NCI-H1092 (cell line): ENCODE results near the gene PIK3R5.
"Not testable (repeated sequence)": the region's sequence is repeated elsewhere in the genome, so short reads cannot be mapped to it uniquely, and the experiment has no call there.

Experiments
- DNase-seq: peaks from one replicate; lab custom pipeline; 2025; lab: John Stamatoyannopoulos, UW

Gene PIK3R5

GRCh38 chr17:8984225-8984624, 18.7 kb upstream of the PIK3R5 start:
- not testable (repeated sequence) for DNase-seq

- no peak for DNase-seq
Observed at GRCh38 chr17:8981443-8981842, 15.9 kb upstream of the PIK3R5 start.

GRCh38 chr17:8979715-8980114, 14.2 kb upstream of the PIK3R5 start:
- DNase-seq, result no peak

DNA sequence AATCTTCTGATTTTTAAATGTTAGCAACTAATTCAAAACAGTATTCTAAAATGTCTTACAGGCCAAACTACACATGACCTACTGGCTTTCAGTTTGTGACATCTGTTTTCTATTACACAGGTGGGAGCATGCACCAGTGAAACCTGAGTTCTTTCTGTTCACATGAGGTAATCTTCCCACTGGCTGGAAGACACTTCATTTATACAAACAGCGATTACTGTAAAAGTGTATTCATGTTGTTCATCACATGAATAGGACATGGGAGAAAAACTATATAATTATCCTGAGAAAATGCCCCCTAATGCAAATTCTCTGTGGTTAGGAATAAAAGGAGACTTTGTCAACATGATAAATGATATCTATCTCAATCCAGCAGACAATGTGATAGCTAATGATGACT, 11.1 kb upstream of the PIK3R5 start:
- DNase-seq, result no peak

DNA sequence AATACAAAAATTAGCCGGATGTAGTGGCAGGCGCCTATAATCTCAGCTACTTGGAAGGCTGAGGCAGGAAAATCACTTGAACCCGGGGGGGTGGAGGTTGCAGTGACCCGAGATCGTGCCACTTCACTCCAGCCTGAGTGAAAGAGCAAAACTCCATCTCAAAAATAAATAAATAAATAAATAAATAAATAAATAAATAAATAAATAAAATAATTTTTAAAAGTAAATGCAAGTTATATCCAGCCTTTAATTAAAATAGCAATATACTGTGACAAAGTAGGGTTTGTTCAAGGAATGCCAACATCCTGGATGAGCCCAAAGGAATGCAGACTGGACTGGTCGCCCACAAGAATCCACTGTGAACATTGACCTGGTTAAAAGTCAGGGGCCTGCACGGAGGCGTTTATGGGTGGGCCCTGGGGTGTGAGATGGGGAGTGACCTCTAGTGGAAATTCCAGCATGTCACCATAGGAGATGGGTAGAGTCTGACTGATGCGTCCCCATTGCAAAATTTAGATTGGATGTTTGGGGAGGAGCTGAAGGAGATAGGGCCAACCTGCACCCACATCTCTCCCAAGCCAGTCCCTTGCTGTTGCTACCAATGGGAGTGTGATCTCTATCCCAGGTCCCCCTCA, 9.7 kb upstream of the PIK3R5 start:
- no peak for DNase-seq

- no peak for DNase-seq
Observed at GRCh38 chr17:8969901-8970300, 4.4 kb upstream of the PIK3R5 start.

GRCh38 chr17:8968503-8968902, 3.0 kb upstream of the PIK3R5 start:
- no peak for DNase-seq

DNA sequence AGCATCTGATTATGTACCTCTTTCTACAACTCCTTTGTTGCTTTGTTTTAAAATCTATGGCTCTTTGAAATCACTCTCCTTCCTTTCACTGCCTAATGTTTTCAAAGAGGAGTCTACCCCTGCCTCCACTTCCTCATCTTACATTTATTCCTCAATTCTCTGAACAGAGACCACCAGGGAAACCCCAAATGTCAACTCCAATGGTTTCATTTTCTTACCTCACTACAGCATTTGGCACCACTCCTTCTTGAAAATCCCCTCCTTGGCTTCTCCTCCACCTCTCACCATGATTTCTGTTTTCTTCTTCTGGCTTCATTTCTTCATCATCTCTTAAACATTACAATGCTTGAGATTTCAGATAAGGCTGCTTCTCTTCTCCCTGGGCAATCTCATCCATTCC, 2.4 kb upstream of the PIK3R5 start:
- no peak for DNase-seq

DNA sequence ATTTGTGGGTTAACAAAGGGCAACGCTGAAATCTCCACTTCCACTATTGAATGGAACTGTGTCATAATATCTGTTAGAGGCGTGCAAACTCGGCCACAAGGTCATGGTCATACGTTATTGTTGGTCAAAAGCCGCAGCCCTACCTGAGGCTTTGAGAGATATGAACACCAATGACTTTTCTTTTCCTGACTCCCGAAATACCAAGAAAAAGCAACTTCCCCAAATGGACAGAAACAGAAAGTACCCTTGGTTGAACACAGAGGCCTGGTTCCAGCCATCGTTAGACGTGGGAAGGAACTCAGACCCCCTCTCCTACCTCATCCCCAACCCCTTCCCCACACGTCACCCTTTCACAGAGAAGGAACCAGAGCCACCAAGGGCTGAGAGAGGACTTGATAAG, 1.4 kb upstream of the PIK3R5 start:
- no peak for DNase-seq

GRCh38 chr17:8964801-8965393, 610 bp downstream of the PIK3R5 start:
- DNase-seq, result no peak

DNA sequence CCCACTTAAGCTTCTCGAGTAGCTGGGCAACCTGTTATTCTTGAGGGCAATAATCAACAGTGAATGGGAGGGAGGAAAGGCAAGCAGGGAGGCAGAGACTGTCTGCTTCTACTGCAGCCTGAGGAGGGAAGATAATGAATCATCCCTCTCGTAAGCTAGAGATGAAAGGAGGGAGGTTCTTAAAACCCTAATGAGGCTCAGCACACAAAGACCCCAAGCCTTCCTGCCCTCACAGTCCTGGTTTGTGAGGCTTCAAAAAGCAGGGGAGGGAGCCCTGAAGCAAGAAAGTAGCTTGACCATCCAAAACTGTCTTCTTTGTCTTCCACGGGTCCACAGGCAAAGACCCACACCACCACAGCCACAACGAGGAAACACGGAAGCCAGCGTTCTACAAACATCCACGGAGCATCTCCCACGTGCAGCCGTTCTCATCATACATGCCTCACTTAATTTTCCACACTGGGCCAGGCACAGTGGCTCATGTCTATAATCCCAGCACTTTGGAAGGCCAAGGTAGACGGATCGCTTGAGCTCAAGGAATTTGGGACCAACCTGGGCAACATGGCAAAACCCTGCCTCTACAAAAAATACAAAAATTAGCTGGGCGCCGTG, 1.8 kb downstream of the PIK3R5 start:
- DNase-seq, result no peak

DNA sequence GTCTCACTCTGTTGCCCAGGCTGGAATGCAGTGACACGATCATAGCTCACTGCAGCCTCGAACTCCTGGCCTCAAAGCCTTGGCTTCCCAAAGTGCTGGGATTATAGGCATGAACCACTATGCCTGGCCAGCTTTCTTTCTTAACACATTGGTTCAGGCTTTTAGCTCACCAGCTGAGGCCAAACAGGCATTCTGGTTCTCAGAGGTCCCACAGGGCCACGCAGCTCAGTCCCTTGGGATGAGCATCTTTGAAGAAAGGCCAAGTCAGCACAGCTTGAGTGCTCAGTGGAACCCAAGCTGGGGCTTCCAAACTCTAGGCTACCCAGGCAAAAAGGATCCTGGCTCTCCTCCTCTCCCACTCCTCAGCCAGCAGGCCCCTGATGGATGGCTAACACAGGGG, 2.5 kb downstream of the PIK3R5 start:
- DNase-seq, result no peak

DNA sequence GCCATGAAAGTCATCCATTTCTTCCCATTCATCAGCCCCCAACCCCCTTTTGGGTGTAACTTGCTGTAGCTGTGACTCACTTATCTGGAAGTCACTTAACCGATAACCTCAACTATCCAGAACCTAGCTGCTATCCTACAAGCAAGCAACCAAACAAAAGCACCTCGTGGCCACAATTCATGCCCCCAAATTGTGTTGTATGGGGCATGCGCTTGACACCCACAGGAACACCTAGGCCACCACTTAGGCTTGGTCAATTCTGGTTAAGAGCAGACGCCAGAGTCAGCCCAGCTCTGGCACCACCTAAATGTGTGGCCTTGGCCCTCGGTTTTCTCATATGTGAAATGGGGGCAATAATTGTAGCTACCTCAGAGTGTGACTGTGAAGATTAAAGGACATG, 3.7 kb downstream of the PIK3R5 start:
- no peak for DNase-seq

DNA sequence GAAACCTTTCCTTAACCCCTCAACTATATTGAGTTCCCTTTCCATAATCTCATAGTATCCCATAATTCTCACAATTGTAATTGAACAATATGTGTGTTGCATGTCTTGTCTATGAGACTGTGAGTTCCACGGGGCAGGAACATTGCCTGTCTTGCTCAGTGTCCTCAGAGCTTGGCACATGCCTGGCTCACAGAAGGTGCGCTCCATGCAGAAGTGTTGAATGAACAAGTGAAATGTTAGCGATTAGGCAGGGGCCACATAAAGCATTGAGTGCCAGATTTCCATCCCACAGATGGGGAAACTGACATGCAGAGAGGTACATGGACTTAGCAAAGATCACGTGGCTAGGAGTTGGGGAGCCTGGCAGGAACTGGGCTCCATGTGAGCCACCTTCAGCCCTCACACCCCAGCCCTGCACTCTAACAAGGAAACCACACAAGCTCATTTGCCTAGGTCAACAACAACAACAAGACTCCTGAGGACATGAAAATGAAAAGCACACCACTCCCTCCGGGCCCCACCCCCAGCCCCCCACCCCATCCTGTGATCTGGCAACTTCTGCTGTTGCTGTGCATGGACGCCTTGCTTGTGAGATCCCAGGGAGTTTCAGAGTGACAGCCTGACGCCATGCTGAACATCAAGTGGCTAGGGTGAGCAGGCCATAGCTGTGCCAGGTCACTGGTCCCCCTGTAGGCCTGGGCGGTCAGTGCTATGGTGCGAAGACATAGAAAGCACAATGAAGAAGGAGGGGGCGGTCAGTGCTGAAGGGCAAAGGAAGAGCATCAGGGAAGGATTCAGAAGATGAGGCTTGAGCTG, 5.0 kb downstream of the PIK3R5 start:
- DNase-seq, result no peak

DNA sequence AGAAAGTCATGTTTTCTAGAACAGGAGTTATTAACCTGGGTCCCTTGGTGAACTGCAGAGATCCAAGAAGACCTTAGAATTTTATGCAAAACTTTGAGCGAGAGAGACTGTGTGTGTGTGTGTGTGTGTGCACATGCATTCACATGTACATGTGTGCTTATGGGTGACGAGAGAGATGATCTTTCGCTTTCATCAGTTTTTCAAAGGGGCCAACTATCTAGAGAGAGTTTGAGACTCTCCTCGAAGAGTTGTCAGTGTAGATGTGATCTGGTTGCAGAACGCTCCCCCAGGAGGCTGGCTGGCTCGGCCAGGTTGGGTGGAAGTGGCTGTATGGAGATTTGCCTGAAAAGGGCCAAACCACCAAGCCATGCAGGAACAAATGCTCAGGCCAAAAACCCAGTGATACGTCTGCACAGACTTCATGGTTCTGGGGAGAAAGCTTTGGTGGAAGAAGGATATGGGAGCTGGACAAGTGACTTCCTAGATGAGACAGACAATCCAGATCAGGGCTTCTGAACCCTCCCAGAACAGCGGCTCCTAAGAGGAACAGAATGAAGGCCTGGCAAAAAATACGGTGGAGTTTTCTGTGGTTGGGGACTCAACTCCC, 6.1 kb downstream of the PIK3R5 start:
- DNase-seq, result no peak

DNA sequence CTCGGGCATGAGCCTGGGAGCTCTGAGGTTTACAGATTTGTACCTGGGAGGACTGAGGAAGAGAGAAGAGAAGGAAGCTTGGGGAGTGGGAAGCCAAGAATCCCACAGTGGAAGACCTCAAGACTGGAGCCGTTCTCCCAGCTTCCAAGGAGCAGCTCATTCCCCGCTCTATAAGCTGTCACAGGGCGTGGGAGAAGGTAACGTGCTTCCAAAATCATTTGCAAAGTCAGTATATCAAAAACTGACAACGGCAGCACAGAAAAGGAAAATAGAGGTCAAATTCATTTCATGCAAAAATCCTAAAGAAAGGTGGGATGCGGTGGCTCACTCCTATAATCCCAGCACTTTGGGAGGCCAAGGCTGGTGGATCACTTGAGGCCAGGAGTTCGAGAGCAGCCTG, 7.8 kb downstream of the PIK3R5 start:
- no peak for DNase-seq

- no peak for DNase-seq
Observed at GRCh38 chr17:8956465-8956902, 9.0 kb downstream of the PIK3R5 start.

- no peak for DNase-seq
Observed at GRCh38 chr17:8955021-8955959, 10.2 kb downstream of the PIK3R5 start.

DNA sequence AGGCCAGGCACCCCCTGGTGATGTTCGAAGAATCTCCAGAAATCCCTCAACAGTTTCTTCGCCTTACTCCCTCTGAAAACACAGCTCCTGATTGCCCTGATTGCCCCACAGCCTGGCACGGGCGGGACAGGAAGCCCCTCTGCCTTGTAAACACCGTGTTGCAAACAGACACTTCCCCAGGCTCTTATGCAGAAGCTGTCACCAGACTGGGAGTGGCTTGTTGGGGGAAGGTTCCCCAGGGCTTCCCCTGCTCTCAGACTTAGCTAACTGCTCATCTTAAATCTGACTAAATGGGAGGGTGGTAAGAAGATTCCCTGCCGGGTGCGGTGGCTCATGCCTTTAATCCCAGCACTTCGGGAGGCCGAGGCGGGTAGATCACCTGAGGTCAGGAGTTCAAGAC, 11.2 kb downstream of the PIK3R5 start:
- no peak for DNase-seq

DNA sequence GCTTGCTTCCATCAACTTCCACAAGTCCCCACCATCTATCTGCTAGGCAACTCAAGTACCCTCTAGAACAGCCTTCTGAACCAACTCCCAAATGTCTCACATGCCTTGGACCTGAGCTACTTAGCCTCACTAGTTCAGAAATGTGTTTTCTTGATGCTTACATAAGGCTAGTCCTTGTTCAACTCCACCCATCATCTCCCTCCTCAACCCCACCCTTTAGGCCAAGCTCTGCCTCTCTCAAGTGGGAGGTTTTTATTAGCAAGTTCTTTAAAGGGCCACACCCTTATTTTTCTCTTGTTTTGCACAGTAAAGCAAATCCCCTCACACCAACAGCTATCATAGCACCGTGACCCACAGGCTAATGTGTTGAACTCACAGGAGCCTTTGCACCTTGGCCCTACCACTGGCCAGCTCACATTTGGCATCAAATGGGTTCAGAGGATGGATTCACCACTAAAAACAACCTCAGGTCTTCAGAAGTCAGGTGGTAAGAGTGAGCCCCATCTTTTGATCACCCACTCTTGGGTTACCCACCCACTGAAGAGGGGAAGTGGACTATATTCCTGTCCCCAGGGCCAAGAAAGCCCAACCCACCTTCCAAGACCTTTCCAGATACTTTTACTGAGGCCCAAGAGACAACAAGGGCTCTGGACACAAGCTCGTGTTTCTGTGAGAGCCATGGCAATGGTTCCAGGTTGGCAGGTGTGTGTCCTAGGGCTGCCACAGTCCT, 12.2 kb downstream of the PIK3R5 start:
- no peak for DNase-seq

- no peak for DNase-seq
Observed at GRCh38 chr17:8952191-8952590, 13.3 kb downstream of the PIK3R5 start.
